Measurements from ENCODE around the gene FGD1. TPM values are rescaled to one million over a fixed set of nuclear protein-coding genes. Genes with fewer than 3 reads are reported as not detected.

FGD1 gene
- polyA plus RNA-seq, 5 donors = 13.4 to 21.7 (median 17.9) TPM

DNA sequence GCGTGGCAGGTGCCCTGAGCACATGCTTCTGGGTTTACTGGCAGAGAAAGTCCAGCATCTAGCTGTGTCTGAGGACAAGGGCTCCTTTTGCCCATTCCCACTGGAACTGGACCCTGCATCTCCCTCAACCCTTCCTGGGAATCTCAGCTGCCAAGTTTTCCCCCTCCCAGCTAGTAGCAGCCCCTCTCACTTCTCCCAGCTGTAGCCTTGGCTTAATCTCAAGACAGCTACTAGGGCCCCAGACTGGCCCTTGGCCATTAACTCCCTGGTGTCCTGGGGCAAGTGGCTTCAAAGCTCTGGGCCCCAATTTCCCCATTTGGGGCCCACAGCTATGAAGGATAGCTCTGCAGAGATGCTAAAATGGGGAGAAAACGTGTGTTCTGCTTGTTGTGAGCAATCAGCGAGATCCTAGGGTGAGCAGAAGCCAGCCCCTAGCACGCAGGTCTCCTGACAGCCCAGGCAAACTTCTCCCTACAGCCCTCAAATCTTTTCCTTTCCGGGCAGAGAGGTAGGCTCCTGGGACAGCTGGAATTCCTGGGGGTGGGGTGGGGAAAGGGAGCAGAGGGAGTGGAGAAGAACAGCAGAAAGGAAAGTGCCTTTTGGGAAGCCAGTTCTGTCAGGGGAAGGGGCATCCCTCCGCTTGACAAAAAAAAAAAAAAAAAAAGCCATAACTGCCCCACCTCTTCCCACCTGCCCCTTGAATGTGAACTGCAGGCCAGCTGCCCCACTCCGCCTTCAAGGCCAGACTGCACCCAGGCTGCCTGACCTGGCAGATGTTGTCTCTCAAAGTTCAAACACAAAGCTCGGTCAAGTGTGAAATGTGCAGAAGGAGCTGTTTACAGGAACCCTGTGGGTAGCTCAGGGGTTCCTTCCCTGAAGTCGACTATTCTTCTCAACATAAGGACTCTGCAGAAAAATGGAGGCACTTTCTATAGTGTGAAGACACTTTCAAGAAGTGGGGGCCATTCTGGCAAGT is 16.6 kb downstream of the FGD1 start:
- DNase-seq = no peak

DNA sequence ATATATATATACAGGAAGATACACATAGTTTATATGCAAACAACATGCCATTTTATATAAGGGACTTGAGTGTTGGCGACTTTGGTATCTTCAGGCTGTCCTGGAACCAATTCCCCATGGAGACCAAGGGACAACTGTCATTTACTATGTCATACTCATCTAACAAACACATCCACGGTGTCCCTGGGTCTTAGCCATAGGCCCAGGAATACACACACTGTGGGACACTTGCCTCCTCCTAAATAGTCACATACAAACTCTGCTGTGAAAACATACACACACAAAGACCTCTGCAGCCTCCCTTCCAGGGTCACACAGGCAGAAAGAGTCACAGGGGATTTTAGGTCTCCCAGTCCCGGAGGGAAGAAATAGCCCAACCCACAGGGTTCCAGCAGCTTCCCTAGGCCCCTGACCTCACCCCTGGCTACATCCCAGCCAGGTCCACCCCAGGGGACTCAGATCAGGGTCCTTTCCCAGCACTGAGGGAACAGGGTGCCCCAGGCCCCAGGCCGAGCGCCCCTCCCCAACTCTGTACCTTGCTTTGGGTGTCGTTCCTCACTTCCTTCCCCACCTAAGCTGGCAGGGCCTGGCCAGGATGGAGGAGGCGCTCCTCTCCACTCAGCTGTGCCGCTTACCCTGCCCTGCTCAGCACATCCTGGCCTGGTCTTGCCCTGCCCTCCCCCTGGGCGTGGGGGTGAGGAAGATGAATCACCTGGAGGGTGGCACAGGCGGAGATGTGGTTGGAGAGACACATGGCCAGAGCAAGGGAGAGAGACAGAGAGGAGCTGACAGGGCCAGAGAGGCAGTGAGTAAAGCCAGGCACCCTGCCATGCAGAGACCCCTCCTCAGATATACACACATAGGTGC is 21.8 kb downstream of the FGD1 start:
- DNase-seq = no peak

DNA sequence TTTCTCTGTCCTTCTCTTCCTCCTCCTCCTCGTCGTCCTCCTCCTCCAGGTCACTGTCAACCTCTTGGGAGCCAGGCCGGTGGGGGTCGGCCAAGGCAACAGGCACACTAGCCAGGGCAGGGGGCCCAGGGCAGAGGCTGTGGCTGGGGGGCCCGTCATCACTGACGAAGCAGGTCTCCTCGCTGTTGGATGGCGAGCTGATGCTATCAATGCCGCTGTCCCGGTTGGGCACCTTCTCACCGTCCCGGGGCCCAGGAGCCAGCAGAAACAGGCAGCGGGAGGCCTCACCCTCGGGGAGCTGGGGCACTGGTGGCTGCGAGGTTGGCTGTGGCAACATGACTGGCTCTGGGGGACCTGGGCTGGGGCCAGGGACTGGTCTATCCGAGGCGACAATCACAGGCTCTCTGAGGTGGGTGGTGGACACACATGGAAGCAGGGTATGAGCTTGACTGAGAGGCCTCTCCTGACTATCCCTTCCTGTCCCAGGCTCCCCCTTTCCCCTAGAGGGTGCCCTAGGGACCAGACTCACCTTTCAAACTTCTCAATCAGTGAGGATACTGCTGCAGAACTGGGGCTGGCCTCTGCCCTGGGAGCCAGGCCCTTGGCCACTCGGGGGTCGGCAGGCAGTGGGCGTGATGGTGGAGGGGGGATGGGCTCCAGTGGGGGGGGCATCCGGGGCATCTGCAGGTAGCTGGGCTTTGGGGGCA is 25.8 kb downstream of the FGD1 start:
- DNase-seq = no peak

DNA sequence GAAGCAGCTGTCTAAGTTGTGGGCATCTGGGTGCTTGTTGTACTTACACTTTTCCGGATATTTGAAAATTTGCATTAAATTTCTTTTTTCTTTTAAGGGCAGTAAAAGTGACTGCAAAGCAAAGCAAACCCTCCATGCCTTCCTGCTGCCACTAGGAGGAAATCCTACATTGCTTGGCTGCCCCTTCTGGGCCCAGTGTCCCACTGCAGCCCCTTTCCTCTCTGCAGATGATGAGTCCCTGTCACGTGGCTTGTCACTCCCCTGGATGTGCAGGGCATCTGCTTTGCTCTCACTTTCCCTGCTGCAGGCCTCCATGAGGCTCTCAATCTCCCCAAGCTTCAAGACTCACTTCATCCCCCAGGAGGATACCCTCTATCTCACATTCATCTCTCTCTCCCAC is 43.1 kb downstream of the FGD1 start:
- no peak for DNase-seq

DNA sequence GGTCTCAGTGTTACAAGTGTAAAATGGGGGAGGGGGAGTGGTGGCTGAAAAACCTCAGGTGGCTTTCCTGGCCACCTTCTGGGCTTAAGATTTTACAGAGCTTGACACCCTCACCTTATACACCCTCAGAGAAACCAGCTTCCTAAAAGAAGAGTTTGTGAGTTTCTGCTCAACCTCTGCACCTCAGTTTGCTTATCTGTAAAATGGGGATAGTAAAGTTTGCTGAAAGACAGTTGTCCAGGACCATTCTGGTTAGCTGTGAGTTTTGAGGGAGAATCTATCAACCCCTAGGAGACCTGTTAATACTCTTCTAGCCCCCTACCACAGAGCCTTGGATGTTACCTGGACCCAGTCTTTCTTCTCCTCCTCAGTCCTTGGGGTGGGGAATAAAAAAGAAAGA is 46.1 kb downstream of the FGD1 start:
- no peak for DNase-seq

DNA sequence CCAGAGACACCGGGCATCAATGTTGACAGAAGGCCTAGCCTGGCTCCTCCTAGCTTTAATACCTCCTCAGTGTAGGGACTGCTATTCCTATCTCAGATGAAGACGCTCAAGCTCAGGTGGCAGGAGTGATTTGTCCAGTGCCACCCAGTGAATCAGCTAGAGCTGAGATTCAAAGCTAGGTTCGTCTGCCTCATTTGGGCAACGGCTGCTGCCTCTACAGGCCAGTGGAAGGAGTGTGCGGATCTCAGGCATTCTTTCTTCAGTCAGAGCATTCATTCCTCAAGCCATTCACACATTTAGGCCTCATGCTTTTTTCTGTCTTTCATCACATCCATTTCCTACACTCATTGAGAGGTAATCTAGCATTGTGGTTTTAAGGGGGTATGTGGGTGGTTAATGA is 48.6 kb downstream of the FGD1 start:
- DNase-seq = no peak

DNA sequence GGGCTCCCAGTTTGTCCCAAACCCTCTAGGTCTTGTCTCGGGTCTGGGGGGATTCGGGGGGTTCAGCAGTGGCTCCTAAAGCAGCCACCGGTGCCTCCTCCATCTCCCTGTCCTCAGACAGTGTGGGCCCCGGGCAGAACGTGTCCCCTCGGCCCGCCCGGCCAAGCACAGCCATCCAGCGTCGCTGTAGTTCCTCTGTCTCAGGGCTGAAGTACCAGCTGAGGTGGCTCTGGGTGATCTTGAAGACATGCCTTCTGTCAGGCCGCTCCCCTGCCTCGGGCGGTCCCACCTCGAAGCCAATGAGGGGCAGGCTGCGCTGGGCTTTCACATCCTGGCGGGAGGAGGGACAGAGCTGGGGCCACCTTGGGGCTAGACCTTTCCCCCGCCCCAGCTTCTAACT is 50.0 kb downstream of the FGD1 start:
- no peak for DNase-seq

DNA sequence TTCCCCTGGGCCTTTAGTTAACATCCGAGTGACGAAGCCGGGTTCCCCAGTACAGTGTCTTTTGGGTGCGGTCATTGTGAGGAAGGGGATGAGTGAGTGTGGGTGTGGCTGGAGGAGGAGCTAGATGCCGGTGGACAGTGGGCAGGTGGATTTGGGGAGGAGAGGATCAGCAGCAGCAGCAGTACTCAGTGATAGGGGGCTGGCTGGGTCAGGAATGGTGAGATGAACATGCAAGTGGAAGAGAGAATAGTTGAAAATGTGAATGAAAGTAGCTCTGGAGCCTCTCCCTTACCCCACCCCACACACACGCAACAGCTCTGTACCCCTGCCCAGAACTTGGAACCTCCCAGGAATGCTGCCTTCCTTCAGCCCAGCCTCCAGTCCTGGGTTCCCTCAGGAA is 51.3 kb downstream of the FGD1 start:
- DNase-seq = no peak

DNA sequence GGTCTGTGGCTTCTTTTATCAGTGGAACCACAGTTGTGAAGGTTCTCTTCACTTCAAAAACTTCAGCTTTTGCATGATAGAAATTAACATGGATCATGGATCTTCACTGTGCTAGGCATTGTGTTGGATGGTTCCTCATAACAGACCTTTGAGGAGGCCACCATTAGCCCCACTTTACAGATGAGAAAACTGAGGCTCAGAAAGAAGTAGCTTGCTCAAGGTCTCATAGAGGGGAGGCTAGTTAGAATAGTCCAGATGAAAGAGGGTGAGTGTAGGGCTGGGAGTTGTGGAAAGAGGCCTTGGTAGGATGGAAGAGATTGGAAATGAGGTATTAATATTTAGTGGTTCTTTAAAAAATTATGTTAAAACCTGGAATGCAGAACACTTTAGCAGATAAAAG is 53.2 kb downstream of the FGD1 start:
- no peak for DNase-seq

DNA sequence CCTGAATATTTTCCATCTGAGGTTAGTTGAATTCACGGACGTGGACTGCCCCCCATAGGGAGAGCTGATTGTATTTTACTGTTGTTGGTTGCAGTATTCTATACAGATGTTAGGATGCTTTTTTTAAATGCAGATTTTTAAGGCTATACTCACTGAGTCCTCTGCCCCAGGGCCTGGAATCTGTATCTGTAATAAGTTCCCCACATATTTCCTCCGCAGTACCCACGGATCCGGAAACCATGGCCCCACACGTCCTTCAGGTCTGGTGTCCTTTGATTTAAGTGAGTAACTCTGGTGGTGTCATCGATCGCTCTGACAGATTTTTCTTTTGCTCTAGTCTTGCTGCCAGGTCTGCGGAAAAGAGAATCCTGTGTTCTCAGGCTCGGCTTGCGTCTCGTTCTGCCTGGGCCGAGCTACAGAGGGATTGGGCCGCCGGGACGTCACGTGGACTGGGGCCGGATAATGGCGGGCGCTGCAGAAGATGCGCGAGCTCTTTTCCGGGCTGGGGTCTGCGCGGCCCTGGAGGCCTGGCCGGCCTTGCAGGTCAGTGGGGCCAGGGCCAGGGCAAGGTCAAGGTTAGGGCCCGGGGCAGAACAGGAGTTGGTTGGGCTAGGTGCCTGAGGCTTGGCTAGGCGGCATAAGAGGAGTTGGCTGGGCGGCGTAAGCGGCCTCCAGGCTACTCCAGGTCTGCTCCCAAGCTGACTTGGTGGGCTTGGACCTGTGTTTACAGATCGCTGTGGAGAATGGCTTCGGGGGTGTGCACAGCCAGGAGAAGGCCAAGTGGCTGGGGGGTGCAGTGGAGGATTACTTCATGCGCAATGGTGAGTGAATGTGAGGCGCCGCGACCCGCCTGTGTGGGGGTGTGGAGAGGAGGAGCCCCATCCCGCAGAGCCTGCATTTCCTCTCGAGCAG is 55.8 kb downstream of the FGD1 start, which contains the start of gene TSR2:
Gene TSR2 (plus strand): TSS at position 445 of the 912 bp plus-strand sequence. CDS start 18 bp downstream, at position 463.
- peak; percentile 69 to 70 for DNase-seq

DNA sequence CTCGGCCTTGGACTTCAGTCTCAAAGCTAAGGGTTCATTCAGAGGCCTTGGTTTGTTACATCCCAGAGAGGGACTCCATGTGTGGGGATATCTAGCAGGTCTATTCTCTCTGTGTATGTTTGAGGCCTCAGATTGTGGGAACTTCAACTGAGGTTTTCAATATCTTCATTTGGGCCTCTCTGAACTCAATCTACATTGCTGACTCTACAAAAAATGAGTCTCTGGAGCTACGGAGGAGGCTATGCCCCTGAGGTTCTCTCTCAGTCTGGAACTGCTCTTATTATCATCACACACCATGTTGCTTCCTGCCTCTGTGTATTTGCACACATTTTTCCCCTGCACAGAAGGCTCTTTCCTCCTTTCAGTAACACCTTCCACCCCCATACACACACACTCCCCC is 60.9 kb downstream of the FGD1 start:
- no peak for DNase-seq

DNA sequence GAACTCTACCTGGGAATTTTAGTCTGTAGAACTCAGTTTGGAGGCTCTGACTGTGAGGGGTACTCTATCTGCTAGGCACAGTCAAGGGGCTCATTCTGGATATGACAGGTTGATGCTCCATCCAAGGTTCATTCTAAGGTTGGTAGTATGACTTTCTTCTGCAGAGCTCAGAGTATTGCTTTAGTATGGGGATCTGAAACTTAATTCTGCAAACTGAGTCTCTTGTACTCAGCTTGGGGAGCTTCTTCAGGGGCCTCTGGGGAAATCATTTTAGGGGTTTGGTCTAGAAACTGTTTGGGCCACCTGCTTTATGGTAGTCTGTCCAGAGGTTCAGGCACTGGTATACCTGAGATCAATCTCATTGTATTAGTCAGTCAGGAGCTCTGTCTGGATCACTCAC is 65.5 kb downstream of the FGD1 start:
- DNase-seq = no peak

DNA sequence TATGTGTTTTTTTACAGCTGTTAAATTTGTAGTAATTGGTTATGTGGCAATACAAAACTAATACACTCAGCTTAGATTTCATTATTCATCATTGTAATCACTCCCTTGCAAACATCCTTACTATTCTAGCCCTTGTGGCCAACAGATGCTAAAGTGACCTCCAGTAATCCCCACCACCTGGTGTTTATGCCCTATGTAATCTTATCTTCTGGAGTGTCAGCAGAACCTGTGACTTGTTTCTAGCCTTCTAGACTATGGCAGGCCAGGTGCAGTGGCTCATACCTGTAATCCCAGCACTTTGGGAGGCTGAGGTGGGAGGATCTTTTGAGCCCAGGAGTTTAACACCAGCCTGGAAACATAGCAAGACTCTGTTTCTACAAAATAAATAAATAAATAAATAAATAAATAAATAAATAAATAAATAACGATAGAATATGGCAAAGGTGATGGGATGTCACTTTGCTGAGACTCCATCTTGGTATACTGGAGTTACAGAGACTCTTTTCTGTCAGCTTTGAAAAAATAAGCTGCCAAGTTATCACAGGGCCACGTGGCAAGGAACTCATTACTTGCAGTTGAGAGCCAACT is 68.1 kb downstream of the FGD1 start:
- no peak for DNase-seq

DNA sequence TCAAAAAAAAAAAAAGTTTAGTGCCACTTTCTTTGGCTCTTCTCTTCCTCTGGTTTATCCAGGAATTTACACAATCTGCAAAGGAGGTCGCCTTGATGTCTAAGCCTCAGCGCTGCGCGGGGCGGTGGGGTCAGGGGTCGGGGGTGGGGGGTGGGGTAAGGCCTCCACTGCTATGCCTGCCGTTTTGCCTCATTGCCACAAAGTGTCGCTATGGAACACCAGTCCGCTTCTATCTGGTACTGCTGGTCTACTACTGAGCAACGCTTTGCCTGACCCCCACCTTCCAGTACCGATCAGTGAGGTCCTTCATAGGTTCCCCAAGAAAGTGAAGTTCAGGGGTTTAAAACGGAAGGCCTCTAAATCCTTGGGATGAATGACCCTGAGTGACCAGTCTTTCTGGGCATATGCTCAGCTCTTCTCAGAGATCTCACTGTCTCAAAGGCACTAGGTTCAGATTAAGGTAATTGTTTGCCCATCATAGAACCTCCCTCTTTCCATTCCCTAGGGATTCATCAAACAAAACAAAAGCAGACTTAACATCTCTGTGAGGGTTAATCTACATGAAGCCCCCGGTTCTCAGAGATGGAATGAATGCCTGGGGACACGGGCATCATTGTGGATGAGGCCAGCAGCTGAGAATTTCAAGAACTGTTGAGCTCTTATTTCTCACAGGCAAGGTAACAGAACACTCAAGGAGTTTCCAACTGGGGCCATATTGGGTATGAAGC is 72.7 kb downstream of the FGD1 start:
- DNase-seq = no peak

DNA sequence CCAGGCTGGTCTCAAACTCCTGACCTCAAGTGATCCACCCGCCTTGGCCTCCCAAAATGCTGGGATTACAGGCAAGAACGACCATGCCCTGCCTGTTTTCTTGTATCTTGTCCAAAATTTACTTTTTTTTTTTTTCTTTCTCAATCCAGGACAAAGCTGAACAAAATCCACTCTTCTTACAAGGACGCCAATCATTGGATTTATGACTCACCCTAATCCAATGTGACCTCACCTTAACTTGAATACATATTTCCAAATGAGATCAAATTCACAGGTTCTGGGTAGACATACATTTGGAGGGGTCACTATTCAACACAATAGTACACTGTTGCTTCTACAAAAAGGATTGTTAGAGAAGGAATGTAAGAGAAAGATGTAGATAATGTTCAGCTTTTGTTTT is 73.9 kb downstream of the FGD1 start:
- no peak for DNase-seq

DNA sequence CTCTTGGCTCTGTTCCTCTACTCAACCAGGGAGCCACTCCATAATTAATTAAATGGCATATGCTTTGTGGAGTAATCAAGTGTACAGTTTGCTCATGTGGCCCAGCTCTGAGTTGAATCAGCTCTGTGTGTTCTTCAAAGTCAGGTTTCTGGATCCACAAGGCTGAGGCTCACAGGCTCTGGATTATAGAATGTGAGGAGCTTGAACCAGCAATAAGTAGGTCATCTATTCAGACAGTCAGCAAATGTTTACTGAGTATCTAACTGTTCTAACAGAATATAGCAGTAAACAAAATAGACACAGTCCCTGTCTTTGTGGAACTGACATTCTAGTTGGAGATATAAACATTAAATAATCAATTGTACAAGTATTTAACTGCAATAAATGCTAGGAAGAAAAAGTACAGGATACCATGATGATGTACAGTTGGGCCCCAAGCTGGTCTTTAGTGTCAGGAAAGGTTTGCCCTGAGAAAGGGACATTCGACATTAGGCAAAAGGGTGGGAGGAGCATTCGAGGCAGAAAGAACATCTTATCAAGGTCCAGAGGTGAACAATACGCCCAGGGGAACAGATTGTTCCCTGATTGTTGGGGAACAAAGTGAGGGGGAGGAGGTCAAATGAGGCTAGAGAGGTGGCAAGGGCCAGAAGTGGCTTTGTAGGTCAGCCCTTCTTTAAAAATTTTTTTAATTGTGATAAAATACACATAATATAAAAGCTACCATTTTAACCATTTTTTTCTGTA is 76.3 kb downstream of the FGD1 start:
- DNase-seq = no peak

DNA sequence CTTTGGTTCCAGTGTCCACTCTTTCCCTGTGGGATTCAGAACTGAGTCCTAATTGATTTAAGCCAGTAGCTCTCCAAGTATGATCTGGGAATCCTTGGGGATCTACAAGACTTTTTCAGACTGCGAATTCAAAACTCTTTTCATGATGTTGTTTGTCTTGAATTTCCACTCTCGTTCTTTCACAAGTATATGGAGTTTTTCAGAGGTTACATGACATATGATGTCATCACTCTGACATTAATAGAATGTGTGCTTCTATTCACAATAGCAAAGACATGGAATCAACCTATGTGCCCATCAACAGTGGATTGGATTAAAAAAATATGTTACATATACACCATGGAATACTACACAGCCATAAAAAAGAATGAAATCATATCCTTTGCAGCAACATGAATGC is 79.1 kb downstream of the FGD1 start:
- no peak for DNase-seq

DNA sequence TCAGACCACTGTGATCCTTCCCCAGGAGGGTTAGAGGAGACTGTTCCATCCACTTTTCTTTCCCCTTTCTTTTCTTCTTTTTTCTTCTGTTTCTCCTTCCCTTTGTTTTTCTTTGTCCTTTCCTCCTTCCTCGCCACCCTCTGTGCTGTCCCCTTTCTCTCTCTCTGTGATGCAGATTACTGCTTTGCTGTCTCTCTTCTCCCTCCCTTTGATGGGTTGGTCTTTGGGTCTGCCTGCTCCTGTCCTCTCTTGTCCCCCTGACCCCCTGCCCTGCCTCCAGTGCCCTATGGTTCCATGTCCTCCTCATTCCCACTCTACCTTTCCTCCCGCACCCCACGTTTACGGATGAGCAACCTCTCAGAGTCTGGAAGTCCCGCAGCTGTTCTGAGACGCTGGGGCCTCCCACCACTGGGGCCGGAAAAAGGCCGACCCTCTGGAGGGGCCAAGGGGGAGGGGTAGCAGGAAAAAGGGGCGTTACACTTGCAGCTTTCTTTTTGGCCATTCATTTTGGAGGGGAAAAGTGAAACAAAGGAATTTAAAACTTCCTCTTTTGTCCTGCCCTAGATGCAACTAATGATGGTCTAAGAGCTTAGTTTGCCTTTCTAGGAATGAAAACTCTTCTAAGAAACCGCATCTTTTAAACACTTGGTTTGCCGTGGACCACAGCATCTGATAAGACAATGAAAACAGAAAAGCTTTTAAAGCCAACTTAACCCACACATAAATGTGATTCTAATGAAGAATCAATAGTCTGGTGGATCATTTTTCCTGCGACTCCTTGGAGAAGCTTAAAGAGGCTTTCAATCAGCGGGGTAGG is 80.3 kb downstream of the FGD1 start:
- DNase-seq = no peak
